HCT116 (cell line): ENCODE data around the gene FAM162A. TPM values are rescaled to one million over a fixed set of nuclear protein-coding genes. Genes with fewer than 3 reads are reported as not detected.

ENCODE experiments used
- ATAC-seq: fragments of 200-7000 bp; cut with Tn5 transposase; 2 replicates; pipeline ENCODE4 v1.9.1; 2020; ENCODE audit warnings: mild to moderate bottlenecking, moderate library complexity
- BruUV-seq: library from RNA; stranded (reverse); fragments of 400-500 nt; replicated peaks from 2 replicates; lab custom pipeline; 2021; lab: Mats Ljungman, UMichigan
- CTCF ChIA-PET: fragments of 300-600 bp; sonication (Branson Sonifier 250); formaldehyde crosslinking; loops from one replicate; lab custom pipeline; 2021; ENCODE audit warnings: antibody characterized with exemption; lab: Charles Lee
- POLR2A ChIA-PET: fragments of 300-600, 350-600 bp; sonication (Branson Sonifier 250); formaldehyde crosslinking; loops from one replicate; lab custom pipeline; 2021; ENCODE audit warnings: antibody characterized with exemption; lab: Charles Lee
- RAD21 ChIA-PET, 2 experiments: fragments of 300-600 bp; sonication (Branson Sonifier 250); formaldehyde crosslinking; loops; one replicate each; lab custom pipeline; 2023; ENCODE audit warnings: low total read pairs in 2 of 2; ENCODE audit not compliant: uncharacterized antibody in 2 of 2, unreplicated experiment in 2 of 2, low non-redundant PET in 1 of 2; lab: Charles Lee
- DNase-seq: peaks from one replicate; pipeline ENCODE4 v3.0.0-alpha.2; 2010; ENCODE audit warnings: low read depth, low spot score
- H2AFZ ChIP-seq: fragments of 200-600 bp; shearing (Covaris generic), sonication (generic); 2 replicates; pipeline ENCODE4 v1.6.1; 2017; ENCODE audit warnings: low read depth, mixed run types, mixed read lengths, antibody characterized with exemption, low read length; ENCODE audit not compliant: poor library complexity, severe bottlenecking
- H3K27ac ChIP-seq: 2 replicates; pipeline ENCODE4 v1.5.1; 2012; ENCODE audit warnings: low read depth, low read length
- H3K27me3 ChIP-seq: fragments of 200-600 bp; sonication (generic); 2 replicates; pipeline ENCODE4 v1.6.1; 2016; ENCODE audit warnings: mixed run types, low read length, mixed read lengths; ENCODE audit not compliant: insufficient read depth
- H3K36me3 ChIP-seq, 2 experiments: fragments of 200-500 bp in 1 of 2; fragments of 200-600 bp in 1 of 2; sonication (Bioruptor generic) in 1 of 2; sonication (generic) in 1 of 2; 2 replicates each; pipeline versions ENCODE4 v1.5.1 to v1.6.1; 2014 to 2016; ENCODE audit warnings: low read length in 2 of 2, inconsistent platforms in 1 of 2, mixed read lengths in 1 of 2, mixed run types in 1 of 2; ENCODE audit not compliant: insufficient read depth in 2 of 2, control insufficient read depth in 1 of 2
- H3K4me1 ChIP-seq, 2 experiments: fragments of 200-600 bp in 1 of 2; sonication (generic) in 1 of 2; 2 replicates each; pipeline versions ENCODE4 v1.5.1 to v1.6.1; 2012 to 2017; ENCODE audit warnings: low read length in 2 of 2, inconsistent platforms in 1 of 2, mild to moderate bottlenecking in 1 of 2, mixed read lengths in 1 of 2, mixed run types in 1 of 2, moderate library complexity in 1 of 2; ENCODE audit not compliant: insufficient read depth in 2 of 2, control insufficient read depth in 1 of 2
- H3K4me2 ChIP-seq: fragments of 200-600 bp; sonication (generic); 2 replicates; pipeline ENCODE4 v1.6.1; 2017; ENCODE audit warnings: mixed run types, low read length, mixed read lengths
- H3K4me3 ChIP-seq, 2 experiments: fragments of 200-600 bp in 1 of 2; sonication (generic) in 1 of 2; replicated peaks in 1 of 2; 2 replicates each; pipeline ENCODE4 v1.5.1; 2011 to 2016; ENCODE audit warnings: low read length in 2 of 2, control low read depth in 1 of 2, low read depth in 1 of 2, mild to moderate bottlenecking in 1 of 2, mixed read lengths in 1 of 2, mixed run types in 1 of 2
- H3K79me2 ChIP-seq: fragments of 200-600 bp; sonication (generic); 2 replicates; pipeline ENCODE4 v1.6.1; 2017; ENCODE audit warnings: mild to moderate bottlenecking, mixed run types, low read length, moderate library complexity, mixed read lengths; ENCODE audit not compliant: insufficient read depth
- H3K9ac ChIP-seq: fragments of 200-600 bp; sonication (generic); 2 replicates; pipeline ENCODE4 v1.6.1; 2016; ENCODE audit warnings: low read length, mixed read lengths
- H3K9me2 ChIP-seq: fragments of 200-600 bp; sonication (generic), shearing (Covaris generic); 2 replicates; pipeline ENCODE4 v1.6.1; 2017; ENCODE audit warnings: mixed run types, mild to moderate bottlenecking, moderate library complexity; ENCODE audit not compliant: insufficient read depth
- H3K9me3 ChIP-seq, 2 experiments: fragments of 200-500 bp in 1 of 2; fragments of 200-600 bp in 1 of 2; sonication (Bioruptor generic) in 1 of 2; sonication (generic) in 1 of 2; 2 replicates each; pipeline ENCODE4 v1.6.1; 2014 to 2017; ENCODE audit warnings: low read length in 2 of 2, mixed read lengths in 2 of 2, inconsistent platforms in 1 of 2, low read depth in 1 of 2, mild to moderate bottlenecking in 1 of 2, mixed run types in 1 of 2, moderate library complexity in 1 of 2; ENCODE audit not compliant: control insufficient read depth in 1 of 2, insufficient read depth in 1 of 2
- H4K20me1 ChIP-seq: fragments of 200-600 bp; sonication (generic), shearing (Covaris generic); 2 replicates; pipeline ENCODE4 v1.6.1; 2017; ENCODE audit warnings: mixed run types, mild to moderate bottlenecking, moderate library complexity; ENCODE audit not compliant: insufficient read depth
- CBX3 ChIP-seq: IDR thresholded peaks from 2 replicates; pipeline ENCODE4 v1.6.1; 2012; ENCODE audit warnings: low read depth
- CEBPB ChIP-seq: IDR thresholded peaks from 2 replicates; pipeline ENCODE4 v1.6.1; 2012; ENCODE audit warnings: low read depth
- CTCF ChIP-seq, 3 experiments: fragments of 200-600 bp in 1 of 3; sonication (generic) in 1 of 3; IDR thresholded peaks in 2 of 3; conservative IDR thresholded peaks in 1 of 3; 2 replicates each; pipeline ENCODE4 v1.5.1; 2012 to 2017; ENCODE audit warnings: low read depth in 2 of 3, low read length in 2 of 3, antibody characterized with exemption in 1 of 3, borderline replicate concordance in 1 of 3, control low read depth in 1 of 3, mild to moderate bottlenecking in 1 of 3, mixed read lengths in 1 of 3, mixed run types in 1 of 3, moderate library complexity in 1 of 3; ENCODE audit not compliant: insufficient read depth in 1 of 3
- EGR1 ChIP-seq: IDR thresholded peaks from 2 replicates; pipeline ENCODE4 v1.6.1; 2012; ENCODE audit warnings: low read depth
- EZH2 ChIP-seq: fragments of 200-600 bp; sonication (generic); IDR thresholded peaks from 2 replicates; pipeline ENCODE4 v1.6.1; 2017; ENCODE audit warnings: antibody characterized with exemption, mixed run types
- EZH2phosphoT487 ChIP-seq: fragments of 200-600 bp; IDR thresholded peaks from 2 replicates; pipeline ENCODE4 v1.6.1; 2018; ENCODE audit warnings: antibody characterized with exemption, borderline replicate concordance
- FOSL1 ChIP-seq: IDR thresholded peaks from 2 replicates; pipeline ENCODE4 v1.6.1; 2012; ENCODE audit warnings: low read depth
- MAX ChIP-seq: IDR thresholded peaks from 2 replicates; pipeline ENCODE4 v1.6.1; 2012
- POLR2A ChIP-seq: IDR thresholded peaks from 2 replicates; pipeline ENCODE4 v1.7.0; 2011; ENCODE audit warnings: borderline replicate concordance; ENCODE audit not compliant: insufficient read depth, insufficient read length; ENCODE audit errors: extremely low read depth
- REST ChIP-seq: IDR thresholded peaks from 2 replicates; pipeline ENCODE4 v1.6.1; 2012; ENCODE audit warnings: low read depth
- SRF ChIP-seq: IDR thresholded peaks from 2 replicates; pipeline ENCODE4 v1.6.1; 2012; ENCODE audit warnings: low read depth
- TCF7L2 ChIP-seq: IDR thresholded peaks from 2 replicates; pipeline ENCODE4 v1.7.0; 2011; ENCODE audit warnings: borderline replicate concordance, inconsistent platforms; ENCODE audit not compliant: insufficient read depth, insufficient read length; ENCODE audit errors: extremely low read depth
- intact Hi-C: fragments of 100-400 bp; cut with micrococcal nuclease; formaldehyde crosslinking; loops from 2 replicates; pipeline ENCODE4 v1.10.0; 2022
- total RNA-seq: library from RNA; stranded (reverse); gene quantifications from one replicate; pipeline ENCODE4 v1.2.1, GENCODE V29; 2021; ENCODE audit not compliant: unreplicated experiment

Gene FAM162A
- total RNA-seq, 1 experiment from 2014 or later: 74.1 TPM

- TF ChIP-seq CBX3 (no peak), CTCF (IDR thresholded peaks at IDR 0.05 in 2 of 3, conservative IDR thresholded peaks at IDR 0.05 in 1 of 3; ENCODE audit: borderline replicate concordance in 1 of 3, insufficient read depth in 1 of 3, low read depth in 2 of 3, low read length in 2 of 3) (no peak), EZH2 (no peak), SRF (no peak), CEBPB (no peak), TCF7L2 (no peak), MAX (no peak), EGR1 (no peak)
These were observed 6.7 kb downstream of the FAM162A start (continued) for GRCh38 chr3:122390665-122391064.

- Histone ChIP-seq H3K79me2 (peaks cover 62% of the 10 kb centered on the region), H3K4me3 (no peak overlapping the region), H3K9ac (no peak overlapping the region), H3K4me1 (peaks cover 0 to 4% of the 10 kb centered on the region in 2 experiments; a peak in 1 of 4 replicates), H2AFZ (no peak overlapping the region), H3K9me3 (no peaks in the 10 kb centered on the region), H3K9me2 (no peaks in the 10 kb centered on the region), H3K27me3 (no peaks in the 10 kb centered on the region), H3K4me2 (no peak overlapping the region), H3K27ac (no peak overlapping the region), H4K20me1 (no peaks in the 10 kb centered on the region), H3K36me3 (peaks cover 0 to 15% of the 10 kb centered on the region in 2 experiments; a peak in 3 of 4 replicates)
- ChIA-PET POLR2A (interaction anchor here (2.0 kb wide), 1 partner anchor 8 kb away, joined by 19 read pairs; the partner anchor contains the start of genes FAM162A and MIX23), RAD21 (no interaction called here), CTCF (interaction anchor here (1.8 to 2.8 kb wide), 2 partner anchors 86 to 287 kb away, joined by 6 to 29 read pairs; no protein-coding TSS in a partner anchor)
- intact Hi-C loops: no loop called here
- ATAC-seq (no peak), DNase-seq (no peak)
- BruUV-seq: no TSS peak
- TF ChIP-seq EGR1: no peak
- no peak for TF ChIP-seq CTCF (IDR thresholded peaks at IDR 0.05 in 2 of 3, conservative IDR thresholded peaks at IDR 0.05 in 1 of 3; ENCODE audit: borderline replicate concordance in 1 of 3, insufficient read depth in 1 of 3, low read depth in 2 of 3, low read length in 2 of 3)
- TF ChIP-seq EZH2phosphoT487: no peak
- no peak for TF ChIP-seq FOSL1
- no peak for TF ChIP-seq POLR2A
- TF ChIP-seq CBX3: no peak
- no peak for TF ChIP-seq REST
- no peak for TF ChIP-seq TCF7L2
These were observed 7.9 kb downstream of the FAM162A start for GRCh38 chr3:122391681-122392446.
